HEK293 (cell line): ENCODE measurements around the gene ZC3H10.

Experiments
- GLI2 ChIP-seq: fragments of 450-650 bp; formaldehyde crosslinking; IDR thresholded peaks from 2 replicates; pipeline ENCODE4; 2017; ENCODE audit warnings: missing biosample characterization, missing genetic modification characterization, low read depth, borderline replicate concordance
- HOXA7 ChIP-seq: sonication (generic); formaldehyde crosslinking; IDR thresholded peaks from 2 replicates; pipeline ENCODE4 v1.8.1; 2022; ENCODE audit warnings: missing genetic modification reagents, borderline replicate concordance
- PRDM4 ChIP-seq: fragments of 450-650 bp; formaldehyde crosslinking; IDR thresholded peaks from 2 replicates; pipeline ENCODE4 v1.5.1; 2017; ENCODE audit warnings: missing biosample characterization, missing genetic modification characterization
- SCRT1 ChIP-seq: fragments of 450-650 bp; formaldehyde crosslinking; IDR thresholded peaks from 2 replicates; pipeline ENCODE4 v1.5.1; 2016; ENCODE audit warnings: missing biosample characterization, missing genetic modification characterization, borderline replicate concordance
- SP2 ChIP-seq: fragments of 450-650 bp; formaldehyde crosslinking; IDR thresholded peaks from 2 replicates; pipeline ENCODE4 v1.5.1; 2016; ENCODE audit warnings: missing biosample characterization, missing genetic modification characterization
- YY2 ChIP-seq: fragments of 450-650 bp; formaldehyde crosslinking; IDR thresholded peaks from 2 replicates; pipeline ENCODE4 v1.5.1; 2016; ENCODE audit warnings: missing biosample characterization, missing genetic modification characterization
- ZBTB17 ChIP-seq: fragments of 450-650 bp; formaldehyde crosslinking; IDR thresholded peaks from 2 replicates; pipeline ENCODE4 v1.5.1; 2016; ENCODE audit warnings: missing biosample characterization, missing genetic modification characterization
- ZFP37 ChIP-seq: fragments of 450-650 bp; formaldehyde crosslinking; IDR thresholded peaks from 2 replicates; pipeline ENCODE4 v1.5.1; 2016; ENCODE audit warnings: missing biosample characterization, missing genetic modification characterization
- ZNF112 ChIP-seq: fragments of 450-650 bp; formaldehyde crosslinking; IDR thresholded peaks from 2 replicates; pipeline ENCODE4 v1.5.0; 2017; ENCODE audit warnings: missing biosample characterization, missing genetic modification characterization
- ZNF114 ChIP-seq: fragments of 450-650 bp; formaldehyde crosslinking; IDR thresholded peaks from 2 replicates; pipeline ENCODE4 v1.5.0; 2017; ENCODE audit warnings: missing biosample characterization, missing genetic modification characterization
- ZNF132 ChIP-seq: fragments of 450-650 bp; formaldehyde crosslinking; IDR thresholded peaks from 2 replicates; pipeline ENCODE4 v1.5.1; 2017; ENCODE audit warnings: missing biosample characterization, missing genetic modification characterization, borderline replicate concordance
- ZNF175 ChIP-seq: fragments of 450-650 bp; formaldehyde crosslinking; IDR thresholded peaks from 2 replicates; pipeline ENCODE4 v1.5.1; 2016; ENCODE audit warnings: missing biosample characterization, missing genetic modification characterization
- ZNF2 ChIP-seq: fragments of 450-650 bp; formaldehyde crosslinking; IDR thresholded peaks from 2 replicates; pipeline ENCODE4 v1.5.1; 2016; ENCODE audit warnings: missing biosample characterization, missing genetic modification characterization
- ZNF214 ChIP-seq: fragments of 450-650 bp; formaldehyde crosslinking; IDR thresholded peaks from 2 replicates; pipeline ENCODE4 v1.5.1; 2017; ENCODE audit warnings: missing biosample characterization, mild to moderate bottlenecking, missing genetic modification characterization, borderline replicate concordance
- ZNF274 ChIP-seq, 2 experiments: fragments of 200-500 bp in 1 of 2; fragments of 450-650 bp in 1 of 2; sonication (Bioruptor generic) in 1 of 2; formaldehyde crosslinking in 1 of 2; IDR thresholded peaks; 2 replicates each; pipeline versions ENCODE4 v1.5.1 to v1.6.1; 2014 to 2016; ENCODE audit warnings: borderline replicate concordance in 1 of 2, inconsistent platforms in 1 of 2, low read length in 1 of 2, missing biosample characterization in 1 of 2, missing genetic modification characterization in 1 of 2
- ZNF398 ChIP-seq: fragments of 450-650 bp; formaldehyde crosslinking; IDR thresholded peaks from 2 replicates; pipeline ENCODE4 v1.5.1; 2017; ENCODE audit warnings: missing biosample characterization, missing genetic modification characterization
- ZNF416 ChIP-seq: fragments of 450-650 bp; formaldehyde crosslinking; IDR thresholded peaks from 2 replicates; pipeline ENCODE4 v1.5.1; 2016; ENCODE audit warnings: missing biosample characterization, missing genetic modification characterization
- ZNF561 ChIP-seq: fragments of 450-650 bp; IDR thresholded peaks from 2 replicates; pipeline ENCODE4 v1.5.1; 2018; ENCODE audit warnings: missing biosample characterization, missing genetic modification characterization, borderline replicate concordance
- ZNF610 ChIP-seq: fragments of 450-650 bp; formaldehyde crosslinking; IDR thresholded peaks from 2 replicates; pipeline ENCODE4 v1.5.1; 2016; ENCODE audit warnings: missing biosample characterization, missing genetic modification characterization, borderline replicate concordance
- ZNF629 ChIP-seq: fragments of 450-650 bp; formaldehyde crosslinking; IDR thresholded peaks from 2 replicates; pipeline ENCODE4 v1.5.1; 2017; ENCODE audit warnings: missing biosample characterization, missing genetic modification characterization
- ZNF639 ChIP-seq: fragments of 450-650 bp; formaldehyde crosslinking; IDR thresholded peaks from 2 replicates; pipeline ENCODE4 v1.5.1; 2016; ENCODE audit warnings: missing biosample characterization, missing genetic modification characterization
- ZNF701 ChIP-seq: fragments of 450-650 bp; formaldehyde crosslinking; IDR thresholded peaks from 2 replicates; pipeline ENCODE4 v1.5.1; 2016; ENCODE audit warnings: missing biosample characterization, missing genetic modification characterization
- ZNF776 ChIP-seq: fragments of 450-650 bp; formaldehyde crosslinking; IDR thresholded peaks from 2 replicates; pipeline ENCODE4 v1.5.0; 2017; ENCODE audit warnings: missing biosample characterization, missing genetic modification characterization, borderline replicate concordance
- ZNF792 ChIP-seq: fragments of 450-650 bp; formaldehyde crosslinking; IDR thresholded peaks from 2 replicates; pipeline ENCODE4 v1.5.1; 2016; ENCODE audit warnings: missing biosample characterization, missing genetic modification characterization
- ZSCAN23 ChIP-seq: fragments of 450-650 bp; formaldehyde crosslinking; IDR thresholded peaks from 2 replicates; pipeline ENCODE4 v1.5.1; 2016; ENCODE audit warnings: missing biosample characterization, missing genetic modification characterization
- TF ChIP-seq, protein P1 (sequence below): fragments of 450-650 bp; formaldehyde crosslinking; IDR thresholded peaks from 2 replicates; pipeline ENCODE4 v1.5.1; 2016; ENCODE audit warnings: missing biosample characterization, missing genetic modification characterization
- TF ChIP-seq, protein P2 (sequence below): fragments of 450-650 bp; formaldehyde crosslinking; IDR thresholded peaks from 2 replicates; pipeline ENCODE4 v1.5.1; 2017; ENCODE audit warnings: missing biosample characterization, missing genetic modification characterization
- TF ChIP-seq, protein P3 (sequence below): fragments of 450-650 bp; formaldehyde crosslinking; IDR thresholded peaks from 2 replicates; pipeline ENCODE4 v1.5.1; 2016; ENCODE audit warnings: missing biosample characterization, missing genetic modification characterization, low read depth
- TF ChIP-seq, protein P4 (sequence below): fragments of 450-650 bp; formaldehyde crosslinking; IDR thresholded peaks from 2 replicates; pipeline ENCODE4 v1.5.1; 2017; ENCODE audit warnings: missing biosample characterization, missing genetic modification characterization

ZC3H10 gene

DNA sequence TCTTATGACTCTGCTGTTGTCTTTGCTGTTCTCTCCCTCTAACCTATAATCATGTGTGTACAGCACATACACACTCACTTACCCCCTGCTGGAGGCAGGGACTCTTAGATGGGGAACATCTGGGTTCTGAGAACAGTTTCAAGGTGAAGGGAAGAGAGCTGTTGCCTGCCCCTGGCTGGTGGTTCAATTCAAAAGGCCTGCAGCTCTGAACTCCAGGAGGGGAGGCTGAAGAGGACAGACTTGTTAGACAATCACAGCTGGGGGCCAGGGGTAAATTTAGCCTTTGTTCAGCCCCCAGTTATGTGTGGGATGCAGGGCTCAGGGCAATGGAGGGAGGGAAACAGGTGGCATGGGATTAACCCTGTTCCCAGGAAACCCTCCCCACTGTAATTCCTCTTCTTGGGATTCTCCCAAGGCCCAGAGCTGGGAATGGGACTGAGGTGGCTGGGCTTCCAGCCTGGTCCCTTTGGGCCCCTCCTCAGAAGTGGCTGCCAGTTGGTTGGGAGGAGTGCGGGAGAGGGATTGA, 36.2 kb downstream of the ZC3H10 start (continued):
- TF ChIP-seq, protein P1, sequence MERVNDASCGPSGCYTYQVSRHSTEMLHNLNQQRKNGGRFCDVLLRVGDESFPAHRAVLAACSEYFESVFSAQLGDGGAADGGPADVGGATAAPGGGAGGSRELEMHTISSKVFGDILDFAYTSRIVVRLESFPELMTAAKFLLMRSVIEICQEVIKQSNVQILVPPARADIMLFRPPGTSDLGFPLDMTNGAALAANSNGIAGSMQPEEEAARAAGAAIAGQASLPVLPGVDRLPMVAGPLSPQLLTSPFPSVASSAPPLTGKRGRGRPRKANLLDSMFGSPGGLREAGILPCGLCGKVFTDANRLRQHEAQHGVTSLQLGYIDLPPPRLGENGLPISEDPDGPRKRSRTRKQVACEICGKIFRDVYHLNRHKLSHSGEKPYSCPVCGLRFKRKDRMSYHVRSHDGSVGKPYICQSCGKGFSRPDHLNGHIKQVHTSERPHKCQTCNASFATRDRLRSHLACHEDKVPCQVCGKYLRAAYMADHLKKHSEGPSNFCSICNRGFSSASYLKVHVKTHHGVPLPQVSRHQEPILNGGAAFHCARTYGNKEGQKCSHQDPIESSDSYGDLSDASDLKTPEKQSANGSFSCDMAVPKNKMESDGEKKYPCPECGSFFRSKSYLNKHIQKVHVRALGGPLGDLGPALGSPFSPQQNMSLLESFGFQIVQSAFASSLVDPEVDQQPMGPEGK (tag by site-specific recombination): no peak
- no peak for TF ChIP-seq ZNF2 (tag by site-specific recombination)
- TF ChIP-seq ZNF639 (tag by site-specific recombination): no peak
- no peak for TF ChIP-seq ZNF561 (tag by site-specific recombination)
- no peak for TF ChIP-seq YY2 (tag by site-specific recombination)
- no peak for TF ChIP-seq ZSCAN23 (tag by site-specific recombination)
- TF ChIP-seq PRDM4 (tag by site-specific recombination): peak; percentile 95
- TF ChIP-seq ZNF112: no peak
- TF ChIP-seq GLI2: no peak
- TF ChIP-seq ZNF792 (tag by site-specific recombination): no peak
- no peak for TF ChIP-seq ZNF274 (IDR thresholded peaks at IDR 0.05; ENCODE audit: low read length)
- no peak for TF ChIP-seq ZNF274 (tag by site-specific recombination; IDR thresholded peaks at IDR 0.05; ENCODE audit: borderline replicate concordance)
- TF ChIP-seq ZNF416 (tag by site-specific recombination): no peak
- no peak for TF ChIP-seq ZNF214
- TF ChIP-seq ZBTB17 (tag by site-specific recombination): no peak
- TF ChIP-seq ZNF701 (tag by site-specific recombination): no peak
- 0 out of 2 replicates have a peak, but pooled peaks have one; percentile 26 for TF ChIP-seq SCRT1 (tag by site-specific recombination)
- TF ChIP-seq ZFP37 (tag by site-specific recombination): no peak
- no peak for TF ChIP-seq ZNF776
- TF ChIP-seq ZNF610 (tag by site-specific recombination): no peak
- TF ChIP-seq, protein P2, sequence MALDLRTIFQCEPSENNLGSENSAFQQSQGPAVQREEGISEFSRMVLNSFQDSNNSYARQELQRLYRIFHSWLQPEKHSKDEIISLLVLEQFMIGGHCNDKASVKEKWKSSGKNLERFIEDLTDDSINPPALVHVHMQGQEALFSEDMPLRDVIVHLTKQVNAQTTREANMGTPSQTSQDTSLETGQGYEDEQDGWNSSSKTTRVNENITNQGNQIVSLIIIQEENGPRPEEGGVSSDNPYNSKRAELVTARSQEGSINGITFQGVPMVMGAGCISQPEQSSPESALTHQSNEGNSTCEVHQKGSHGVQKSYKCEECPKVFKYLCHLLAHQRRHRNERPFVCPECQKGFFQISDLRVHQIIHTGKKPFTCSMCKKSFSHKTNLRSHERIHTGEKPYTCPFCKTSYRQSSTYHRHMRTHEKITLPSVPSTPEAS (tag by site-specific recombination): no peak
- no peak for TF ChIP-seq SP2 (tag by site-specific recombination)
- no peak for TF ChIP-seq HOXA7 (CRISPR knock-in tag)
- no peak for TF ChIP-seq ZNF114 (tag by site-specific recombination)
- no peak for TF ChIP-seq ZNF629 (tag by site-specific recombination)
- TF ChIP-seq, protein P3, sequence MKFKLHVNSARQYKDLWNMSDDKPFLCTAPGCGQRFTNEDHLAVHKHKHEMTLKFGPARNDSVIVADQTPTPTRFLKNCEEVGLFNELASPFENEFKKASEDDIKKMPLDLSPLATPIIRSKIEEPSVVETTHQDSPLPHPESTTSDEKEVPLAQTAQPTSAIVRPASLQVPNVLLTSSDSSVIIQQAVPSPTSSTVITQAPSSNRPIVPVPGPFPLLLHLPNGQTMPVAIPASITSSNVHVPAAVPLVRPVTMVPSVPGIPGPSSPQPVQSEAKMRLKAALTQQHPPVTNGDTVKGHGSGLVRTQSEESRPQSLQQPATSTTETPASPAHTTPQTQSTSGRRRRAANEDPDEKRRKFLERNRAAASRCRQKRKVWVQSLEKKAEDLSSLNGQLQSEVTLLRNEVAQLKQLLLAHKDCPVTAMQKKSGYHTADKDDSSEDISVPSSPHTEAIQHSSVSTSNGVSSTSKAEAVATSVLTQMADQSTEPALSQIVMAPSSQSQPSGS (tag by site-specific recombination): no peak
- TF ChIP-seq, protein P4, sequence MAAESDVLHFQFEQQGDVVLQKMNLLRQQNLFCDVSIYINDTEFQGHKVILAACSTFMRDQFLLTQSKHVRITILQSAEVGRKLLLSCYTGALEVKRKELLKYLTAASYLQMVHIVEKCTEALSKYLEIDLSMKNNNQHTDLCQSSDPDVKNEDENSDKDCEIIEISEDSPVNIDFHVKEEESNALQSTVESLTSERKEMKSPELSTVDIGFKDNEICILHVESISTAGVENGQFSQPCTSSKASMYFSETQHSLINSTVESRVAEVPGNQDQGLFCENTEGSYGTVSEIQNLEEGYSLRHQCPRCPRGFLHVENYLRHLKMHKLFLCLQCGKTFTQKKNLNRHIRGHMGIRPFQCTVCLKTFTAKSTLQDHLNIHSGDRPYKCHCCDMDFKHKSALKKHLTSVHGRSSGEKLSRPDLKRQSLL (tag by site-specific recombination): no peak
- no peak for TF ChIP-seq ZNF175 (tag by site-specific recombination)
- no peak for TF ChIP-seq ZNF398
- no peak for TF ChIP-seq ZNF132 (tag by site-specific recombination)
